ENCODE results near the gene AP2B1.
A peak's percentile ranks its signal among the peaks of the same experiment; 100 is the strongest.

AP2B1 gene

GRCh38 chr17:35731917-35732805 is 145.0 kb downstream of the AP2B1 start:
- DNase-seq = no peak

GRCh38 chr17:35732806-35733136 is 145.6 kb downstream of the AP2B1 start:
- no peak for DNase-seq

GRCh38 chr17:35733366-35733765 is 146.2 kb downstream of the AP2B1 start:
- no peak for DNase-seq

- DNase-seq = no peak
Observed at GRCh38 chr17:35734396-35734795, 147.3 kb downstream of the AP2B1 start.

GRCh38 chr17:35735036-35735805 is 148.1 kb downstream of the AP2B1 start:
- no peak for DNase-seq

GRCh38 chr17:35736236-35736635 is 149.1 kb downstream of the AP2B1 start:
- no peak for DNase-seq

- DNase-seq = no peak
Observed at GRCh38 chr17:35738519-35739133, 151.5 kb downstream of the AP2B1 start.

GRCh38 chr17:35740216-35740615 is 153.1 kb downstream of the AP2B1 start:
- no peak for DNase-seq

- DNase-seq = no peak
Observed at GRCh38 chr17:35740997-35741931, 154.1 kb downstream of the AP2B1 start.

- DNase-seq = no peak
Observed at GRCh38 chr17:35742496-35742895, 155.4 kb downstream of the AP2B1 start.

GRCh38 chr17:35742896-35743477 is 155.9 kb downstream of the AP2B1 start:
- no peak for DNase-seq

- peak; percentile 36 for DNase-seq
Observed at GRCh38 chr17:35743626-35744328, 156.7 kb downstream of the AP2B1 start.

- DNase-seq = no peak
Observed at GRCh38 chr17:35744830-35745229, 157.7 kb downstream of the AP2B1 start.

GRCh38 chr17:35745246-35745645 is 158.1 kb downstream of the AP2B1 start:
- DNase-seq = no peak

GRCh38 chr17:35745749-35746320 is 158.7 kb downstream of the AP2B1 start:
- no peak for DNase-seq

GRCh38 chr17:35747540-35748017 is 160.5 kb downstream of the AP2B1 start:
- DNase-seq = peak; percentile 80

GRCh38 chr17:35748341-35748841 is 161.3 kb downstream of the AP2B1 start:
- no peak for DNase-seq

- no peak for DNase-seq
Observed at GRCh38 chr17:35748979-35749378, 161.9 kb downstream of the AP2B1 start.

- no peak for DNase-seq
Observed at GRCh38 chr17:35749560-35750412, 162.7 kb downstream of the AP2B1 start.

Data from suppressor macrophage treated with lipopolysaccharide for 4 hours (primary cell).